Heart right ventricle (tissue), 16 donors: ENCODE results near the gene ABHD16A. TPM values are rescaled to one million over a fixed set of nuclear protein-coding genes. Genes with fewer than 3 reads are reported as not detected.
A peak's percentile ranks its signal among the peaks of the same experiment; 100 is the strongest.

Experiments used
- ATAC-seq, 8 donors: fragments of 200-7000 bp; cut with Tn5 transposase; one replicate each; pipeline ENCODE4 v1.9.1; 2020; ENCODE audit warnings: mild to moderate bottlenecking in 8 of 8, moderate library complexity in 8 of 8, moderate number of reproducible peaks in 1 of 8
- DNase-seq, 2 donors: peaks; one replicate each; pipeline ENCODE4 v3.0.0-alpha.2; 2020
- H3K27ac ChIP-seq, 10 donors: fragments of 200-600 bp; sonication (generic) in 2 of 10; one replicate each; pipeline versions ENCODE4 v1.5.0 to v1.8.0; 2020 to 2022; ENCODE audit warnings: mild to moderate bottlenecking in 3 of 10
- H3K27me3 ChIP-seq, 7 donors: fragments of 200-600 bp; one replicate each; pipeline ENCODE4 v1.8.0; 2021 to 2022; ENCODE audit warnings: mild to moderate bottlenecking in 2 of 7
- H3K36me3 ChIP-seq, 9 donors: fragments of 200-600 bp; sonication (generic) in 1 of 9; one replicate each; pipeline versions ENCODE4 v1.5.0 to v1.8.0; 2020 to 2022; ENCODE audit warnings: mild to moderate bottlenecking in 2 of 9
- H3K4me1 ChIP-seq, 9 donors: fragments of 200-600 bp; sonication (generic) in 1 of 9; one replicate each; pipeline versions ENCODE4 v1.5.0 to v1.8.0; 2020 to 2022; ENCODE audit warnings: mild to moderate bottlenecking in 4 of 9
- H3K4me3 ChIP-seq, 10 donors: fragments of 200-600 bp; sonication (generic) in 2 of 10; one replicate each; pipeline versions ENCODE4 v1.5.0 to v1.8.0; 2020 to 2022; ENCODE audit warnings: mild to moderate bottlenecking in 7 of 10, moderate library complexity in 2 of 10
- H3K9me3 ChIP-seq, 11 donors: fragments of 200-600 bp in 10 of 11; sonication (generic) in 2 of 11; one replicate each; pipeline versions ENCODE4 v1.5.0 to v1.8.0; 2013 to 2022; ENCODE audit warnings: mild to moderate bottlenecking in 2 of 11, control low read depth in 1 of 11, moderate library complexity in 1 of 11
- CTCF ChIP-seq, 9 donors: fragments of 200-600 bp; sonication (generic) in 2 of 9; IDR thresholded peaks; one replicate each; pipeline versions ENCODE4 v1.5.0 to v1.8.0; 2021 to 2022; ENCODE audit warnings: antibody characterized with exemption in 9 of 9, mild to moderate bottlenecking in 5 of 9, moderate library complexity in 1 of 9
- WGBS, 2 donors: extraction: QIAGEN DNeasy Blood & Tissue Kit; methylation state at CpG; one replicate each; pipeline ENCODE4 v1.1.7; 2013; ENCODE audit warnings: inconsistent platforms in 1 of 2; 5-methylcytosine and 5-hydroxymethylcytosine counted together
- intact Hi-C, 10 donors: fragments of 100-400 bp; cut with DNase I; formaldehyde crosslinking; loops; one replicate each; pipeline versions ENCODE4 v1.11.1 to v1.14.2; 2022
- polyA plus RNA-seq, 2 donors: library from polyadenylated mRNA; stranded (reverse); fragments of 200-250 nt; gene quantifications; one replicate each; pipeline ENCODE4 v1.2.3, GENCODE V29; 2013
- total RNA-seq, 10 donors: library from RNA; stranded (reverse); fragmentation: NEBNext Ultra II Directional in 3 of 10; extraction: Animal tissue kit (Norgen Biotek cat#: 25700) in 3 of 10; gene quantifications; one replicate each; pipeline versions ENCODE4 v1.2.1 to v1.2.4, GENCODE V29; 2021 to 2023
- donor health status: Arrhythmogenic right ventricular cardiomyopathy.
- donor health status: ischemic (EF 13 %, LVEDD 7.1; RV severe dilation, severe dysfunction).
- donor health status: healthy with polysubstance abuse.
- donor health status: DM: no; HTN: yes; CAD: no.
- donor health status: DM: no; HTN: no; CAD: no.
- donor health status: ischemic (EF 25% LVEDD 6.9; RV normal size, moderate dysfunction).
- donor health status: ischemic (EF 25% LVEDD 5.7; RV mildly dilated, moderate dysfunction).
- donor health status: healthy.
- donor health status: DM: yes; HTN: yes; CAD: no.
- donor health status: Ischemic cardiomyopathy.
- donor health status: ischemic (EF 35%, LVEDD 5.7; RV mildly dilated, moderate dysfunction).
- donor health status: nonischemic (EF 11% LVEDD 7.7; RV severe dilation, severe dysfunction).
- donor health status: DM: yes; HTN: yes; CAD: no.
- donor health status: PGD.
- donor health status: ischemic (EF 29% LVEDD 5.4; RV normal size, mild dysfunction).
- donor health status: nonischemic (EF 23%, LVEDD 6.1; RV moderate dilation, normal function).

The ABHD16A gene
- total and polyA plus RNA-seq, 12 donors, result 24.3 to 45.2 (median 28.7) TPM

DNA sequence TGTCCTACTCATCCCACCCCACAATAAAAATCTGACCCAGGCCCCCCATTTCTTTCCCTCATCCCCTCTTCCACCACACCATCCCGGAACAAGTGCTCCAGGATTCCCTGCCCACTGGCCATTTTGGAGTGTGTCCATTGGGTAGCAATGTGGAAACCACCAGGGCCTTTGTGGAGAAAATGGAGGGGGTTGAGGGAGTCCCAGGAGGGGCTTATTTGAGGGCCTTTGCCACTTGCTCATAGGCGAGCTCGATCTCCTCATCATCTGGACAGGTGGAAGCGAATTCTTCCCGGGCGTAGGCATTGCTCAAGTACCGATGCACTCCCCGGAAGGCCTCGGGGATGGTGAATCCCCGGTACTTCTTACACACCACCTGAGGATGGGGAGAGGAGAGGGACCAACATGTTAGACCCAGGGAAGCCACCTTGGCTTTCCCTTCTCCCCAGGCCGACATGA, 27.5 kb upstream of the ABHD16A start:
- intact Hi-C loops, result loop anchor here in 2 of 10 donors (10.0 kb wide), 2 partner anchors 64 to 104 kb away; partner anchors contain the start of gene VARS1 (in 1 of the 2)
- Histone ChIP-seq H3K4me1 (peaks cover 12 to 83% (median 59%) of the 10 kb centered on the region in 9 donors), H3K27ac (peak overlapping the region; percentile 93 to 97 (median 94)), H3K27me3 (no peaks in the 10 kb centered on the region), H3K36me3 (peaks cover 0 to 75% (median 46%) of the 10 kb centered on the region in 9 donors), H3K9me3 (no peaks in the 10 kb centered on the region), H3K4me3 (peak overlapping the region in 8 of 10 donors; percentile 66 to 95 (median 78))
- DNase-seq (no peak), ATAC-seq (no peak)
- TF ChIP-seq CTCF (IDR thresholded peaks at IDR 0.05), result no peak
- 89 to 95% methylated on average over 11 of the region's 11 CpGs for WGBS, 2 donors

DNA sequence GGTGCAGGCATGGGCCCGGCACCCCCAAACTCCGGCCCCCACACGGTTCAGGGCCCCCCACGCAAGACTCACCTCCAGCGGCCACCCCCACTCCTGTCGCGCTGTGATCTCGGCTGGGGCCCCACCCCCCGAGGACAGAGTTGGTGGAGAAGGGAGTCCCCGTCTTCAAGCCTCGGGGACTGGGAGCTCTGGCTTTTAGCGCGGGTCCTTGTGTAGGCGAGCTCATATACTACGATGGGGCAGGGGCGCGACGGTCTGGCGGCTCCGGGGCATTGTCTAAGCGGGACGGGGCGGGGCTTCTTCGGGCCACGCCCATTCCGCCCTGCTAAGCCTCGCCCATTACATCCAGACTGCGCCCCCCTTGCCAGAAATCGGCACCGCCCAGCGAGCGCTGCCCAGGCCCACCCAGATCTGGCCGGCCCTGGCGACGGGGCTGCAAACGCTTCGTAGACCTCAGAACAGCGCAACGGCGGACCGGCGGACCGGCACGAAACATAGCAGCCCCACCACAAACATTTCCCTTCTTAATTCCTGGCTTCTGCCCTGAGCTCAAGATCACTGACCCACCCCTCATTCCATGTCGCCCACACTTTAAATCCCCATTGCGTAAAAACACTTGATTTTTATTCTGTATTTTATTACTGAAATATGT, 27.0 kb upstream of the ABHD16A start:
- intact Hi-C loops, result loop anchor here in 7 of 10 donors (1.0 to 10.0 kb wide), 7 partner anchors 29 to 105 kb away; partner anchors contain the start of genes VARS1 (in 2 of the 7) and LY6G5C (in 1 of the 7)
- peak; percentile 92 to 93 for DNase-seq
- no peaks in the 10 kb centered on the region for H3K27me3 ChIP-seq
- peaks cover 12 to 84% (median 57%) of the 10 kb centered on the region in 9 donors for H3K4me1 ChIP-seq
- H3K9me3 ChIP-seq, result no peaks in the 10 kb centered on the region
- peak in 2 of 9 donors; percentile 14 to 22 for TF ChIP-seq CTCF (IDR thresholded peaks at IDR 0.05)
- WGBS, 2 donors, result 2% methylated on average over 46 of the region's 46 CpGs
- H3K36me3 ChIP-seq, result peaks cover 0 to 77% (median 46%) of the 10 kb centered on the region in 9 donors
- H3K27ac ChIP-seq, result peak overlapping the region; percentile 93 to 97 (median 94)
- ATAC-seq, result peak; percentile 81 to 93 (median 90)
- H3K4me3 ChIP-seq, result peak overlapping the region; percentile 66 to 95 (median 78)

DNA sequence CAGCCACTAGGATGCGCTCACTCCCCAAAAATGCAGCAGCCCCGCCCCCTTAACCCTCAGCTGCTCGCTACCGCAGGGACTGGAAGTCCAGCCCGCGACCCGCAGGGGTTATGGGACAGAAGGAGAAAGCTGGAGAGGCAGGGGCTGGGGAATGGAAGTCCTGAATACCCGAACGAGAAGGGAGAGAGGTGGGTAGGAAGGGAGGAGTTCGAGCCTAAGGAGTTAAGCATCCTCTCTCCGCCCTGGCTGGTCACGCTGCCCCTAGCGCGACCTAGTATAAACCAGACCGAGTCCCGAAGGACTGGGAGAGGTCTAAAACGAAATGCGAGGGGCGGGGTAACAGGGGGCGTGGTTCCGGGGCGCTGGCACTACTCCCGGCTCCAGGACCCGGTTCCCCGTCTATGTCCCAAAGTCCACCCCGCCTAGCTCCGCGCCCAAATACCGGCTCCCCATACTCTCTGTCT, 26.4 kb upstream of the ABHD16A start:
- H3K4me1 ChIP-seq, result peaks cover 12 to 82% (median 52%) of the 10 kb centered on the region in 9 donors
- no peaks in the 10 kb centered on the region for H3K9me3 ChIP-seq
- DNase-seq (peak; percentile 92 to 94), ATAC-seq (peak; percentile 84 to 92 (median 90))
- no peaks in the 10 kb centered on the region for H3K27me3 ChIP-seq
- intact Hi-C loops, result loop anchor here in 6 of 10 donors (1.0 to 5.0 kb wide), 5 partner anchors 28 to 103 kb away; partner anchors contain the start of genes LY6G5C (in 1 of the 6) and VARS1 (in 1 of the 6)
- WGBS, 2 donors, result 1% methylated on average over 29 of the region's 29 CpGs
- peak overlapping the region; percentile 66 to 95 (median 78) for H3K4me3 ChIP-seq
- peak in 6 of 9 donors; percentile 46 to 82 (median 67) for TF ChIP-seq CTCF (IDR thresholded peaks at IDR 0.05)
- peaks cover 0 to 80% (median 46%) of the 10 kb centered on the region in 9 donors for H3K36me3 ChIP-seq
- peak overlapping the region; percentile 93 to 97 (median 94) for H3K27ac ChIP-seq

DNA sequence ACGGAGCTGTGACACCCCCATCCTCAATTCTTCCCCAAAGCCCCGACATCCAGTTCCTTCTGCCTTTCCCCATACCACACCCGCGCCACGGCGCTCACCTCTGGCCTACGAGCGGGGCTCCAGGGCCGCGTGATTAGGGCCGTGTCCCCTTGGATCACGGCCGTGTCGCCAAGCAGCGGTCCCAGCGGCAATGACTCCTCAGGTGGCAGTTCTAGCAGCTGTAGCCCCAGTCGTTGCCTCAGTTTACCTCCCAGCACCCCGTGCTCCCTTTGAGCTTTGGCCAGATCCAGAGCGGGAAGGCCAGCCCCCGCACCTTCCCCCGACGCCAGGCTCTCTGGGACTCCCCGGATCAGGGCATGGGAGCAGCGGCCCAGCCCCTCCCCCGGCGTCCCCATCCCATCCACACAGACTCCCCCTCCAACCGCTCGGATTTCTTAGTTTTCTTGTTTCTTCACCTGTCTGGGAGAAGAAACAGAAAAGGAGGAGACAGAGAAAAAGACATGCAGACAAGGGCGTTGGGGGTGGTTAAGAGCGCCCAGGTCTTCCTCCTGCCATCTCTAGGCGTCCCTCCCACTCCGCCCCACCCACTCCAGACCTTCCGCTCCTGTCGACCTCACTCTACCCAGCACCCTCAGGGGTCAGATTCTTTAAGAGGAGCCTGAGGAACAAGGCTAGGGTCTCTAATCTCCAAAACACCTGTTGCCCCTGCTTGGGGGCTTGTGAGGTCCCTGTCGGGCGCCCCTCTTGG, 25.8 kb upstream of the ABHD16A start, which contains the start of gene DDAH2:
Gene DDAH2, minus strand, starts transcription at position 533 of the 748 bp plus-strand sequence. Its CDS starts 138 bp downstream, at position 395.
- ATAC-seq (peak; percentile 25 to 51 (median 44)), DNase-seq (peak in 1 of 2 donors; percentile 32)
- Histone ChIP-seq H3K27me3 (no peaks in the 10 kb centered on the region), H3K27ac (peak within 1 kb of the TSS; percentile 93 to 97 (median 94)), H3K36me3 (peaks cover 0 to 73% (median 44%) of the 10 kb centered on the region in 9 donors), H3K9me3 (no peaks in the 10 kb centered on the region), H3K4me3 (peak within 1 kb of the TSS; percentile 66 to 95 (median 78)), H3K4me1 (peaks cover 10 to 76% (median 46%) of the 10 kb centered on the region in 9 donors)
- 11 to 18% methylated on average over 36 of the region's 36 CpGs for WGBS, 2 donors
- intact Hi-C loops, result loop anchor here in 6 of 10 donors (1.0 to 5.0 kb wide), 5 partner anchors 28 to 103 kb away; partner anchors contain the start of genes LY6G5C (in 1 of the 6) and VARS1 (in 1 of the 6)
- peak in 3 of 9 donors; percentile 34 to 77 (median 67) for TF ChIP-seq CTCF (IDR thresholded peaks at IDR 0.05)
